NCI-H2171 (cell line): ENCODE measurements around the gene UNC13D.
"Not testable (repeated sequence)": the region's sequence is repeated elsewhere in the genome, so short reads cannot be mapped to it uniquely, and the experiment has no call there.

Source experiments
- DNase-seq: peaks from one replicate; lab custom pipeline; 2025; lab: John Stamatoyannopoulos, UW

The UNC13D gene

GRCh38 chr17:75820094-75821080 is 23.8 kb downstream of the UNC13D start:
- DNase-seq: no peak

GRCh38 chr17:75819678-75820077 is 24.5 kb downstream of the UNC13D start:
- DNase-seq: no peak

- no peak for DNase-seq
Observed at GRCh38 chr17:75819116-75819515, 25.1 kb downstream of the UNC13D start.

DNA sequence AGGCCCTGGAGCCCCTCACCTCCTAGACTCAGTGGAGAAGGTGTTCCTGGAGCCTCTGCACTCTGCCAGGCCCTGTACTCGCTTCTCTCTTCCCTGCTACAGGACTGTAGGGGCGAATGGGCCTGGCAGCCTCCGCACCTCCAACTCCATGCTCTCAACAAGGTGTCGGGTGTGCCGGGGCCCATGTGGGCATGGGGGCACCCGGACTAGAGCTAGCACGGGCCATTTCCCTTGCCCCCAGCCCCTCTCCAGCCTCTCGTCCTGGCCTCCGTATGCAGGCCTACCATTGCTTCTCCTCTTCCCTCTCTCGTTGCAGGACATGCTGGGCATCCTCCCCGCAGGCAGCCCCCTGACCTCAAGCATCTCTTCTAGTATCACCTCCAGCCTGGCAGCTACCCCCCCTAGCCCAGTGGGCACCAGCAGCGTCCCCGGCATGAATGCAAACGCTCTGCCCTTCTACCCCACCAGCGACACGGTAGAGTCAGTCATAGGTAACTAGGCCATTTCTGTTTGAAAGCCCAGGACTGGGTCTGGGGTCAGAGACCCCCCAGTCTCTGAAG is 25.8 kb downstream of the UNC13D start:
- no peak for DNase-seq

DNA sequence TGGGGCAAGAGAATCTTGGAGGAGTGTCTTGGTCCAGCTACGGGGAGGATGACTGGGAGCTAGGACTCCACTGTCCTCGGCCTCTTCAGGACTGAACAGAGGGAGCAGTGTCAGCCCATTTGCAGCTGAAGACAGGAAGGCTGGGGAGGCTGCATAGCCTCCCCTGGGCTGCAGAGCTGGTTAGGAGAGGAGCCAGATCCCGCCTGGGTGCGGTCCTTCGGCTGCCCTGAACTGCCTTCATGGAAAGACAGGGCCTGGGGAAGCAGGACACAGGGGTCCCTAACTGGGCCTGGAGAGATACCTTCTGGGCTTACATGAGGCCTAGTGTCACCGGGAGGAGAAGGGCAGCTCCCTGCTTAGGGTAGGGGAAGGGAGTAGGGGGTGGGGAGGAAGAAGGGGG is 26.6 kb downstream of the UNC13D start:
- no peak for DNase-seq

DNA sequence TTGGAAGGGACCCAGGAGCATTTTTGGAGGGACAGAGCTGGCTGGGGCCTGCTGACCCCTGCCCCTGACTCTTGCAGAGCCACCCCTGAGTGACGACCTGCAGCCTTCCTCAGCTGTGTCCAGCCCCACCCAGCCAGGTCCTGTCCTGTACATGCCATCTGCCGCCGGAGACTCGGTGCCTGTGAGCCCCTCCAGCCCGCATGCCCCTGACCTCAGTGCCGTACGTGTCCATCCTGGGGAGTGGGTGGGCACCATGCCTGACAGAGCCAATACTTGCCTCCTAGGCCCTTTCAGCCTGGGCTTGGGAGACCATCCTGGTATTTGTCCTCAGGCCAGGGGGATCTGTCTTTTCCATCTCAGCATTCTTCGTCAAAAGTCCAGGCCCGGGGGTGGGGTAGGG is 27.5 kb downstream of the UNC13D start:
- no peak for DNase-seq

DNA sequence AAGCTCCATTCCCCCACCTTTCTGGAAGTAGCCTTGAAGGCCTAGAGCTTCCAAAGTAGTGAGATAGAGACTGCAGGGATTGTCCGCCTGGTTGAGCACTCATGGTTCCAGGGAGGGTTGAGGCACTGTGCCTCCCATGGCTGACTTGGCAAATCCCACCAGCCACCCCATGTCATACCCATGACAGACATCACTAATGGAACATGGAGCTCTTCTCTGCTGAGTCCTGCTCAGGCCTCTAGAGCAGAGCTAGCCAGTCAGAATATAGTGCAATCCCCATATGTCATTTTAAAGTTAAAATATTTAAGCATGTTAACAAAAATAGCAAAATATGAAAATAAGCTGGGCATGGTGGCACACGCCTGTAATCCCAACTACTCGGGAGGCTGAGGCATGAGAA is 28.8 kb downstream of the UNC13D start:
- no peak for DNase-seq

DNA sequence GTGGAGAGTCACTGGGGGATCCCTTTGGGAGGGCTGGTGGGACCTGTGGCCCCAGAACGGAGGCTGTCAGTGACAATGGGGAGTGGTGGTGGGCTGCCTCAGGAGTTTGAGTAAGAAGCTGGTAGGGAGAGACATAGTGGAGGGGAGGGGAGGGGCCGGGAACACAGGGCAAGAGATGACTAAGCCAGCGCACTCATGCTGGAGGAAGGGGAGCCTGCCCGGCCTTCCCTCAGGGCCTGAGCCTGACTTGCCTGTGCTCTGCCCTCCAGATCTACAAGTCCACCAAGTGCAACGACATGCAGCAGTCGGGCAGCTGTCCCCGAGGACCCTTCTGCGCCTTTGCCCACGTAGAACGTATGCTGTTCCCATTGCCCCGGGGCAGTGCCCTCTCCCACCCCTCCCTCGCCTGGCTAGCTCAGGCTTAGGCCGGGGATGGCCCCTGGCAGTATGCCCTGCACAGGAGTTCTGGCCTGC is 29.3 kb downstream of the UNC13D start:
- no peak for DNase-seq

GRCh38 chr17:75814021-75814395 is 30.2 kb downstream of the UNC13D start:
- DNase-seq: no peak

DNA sequence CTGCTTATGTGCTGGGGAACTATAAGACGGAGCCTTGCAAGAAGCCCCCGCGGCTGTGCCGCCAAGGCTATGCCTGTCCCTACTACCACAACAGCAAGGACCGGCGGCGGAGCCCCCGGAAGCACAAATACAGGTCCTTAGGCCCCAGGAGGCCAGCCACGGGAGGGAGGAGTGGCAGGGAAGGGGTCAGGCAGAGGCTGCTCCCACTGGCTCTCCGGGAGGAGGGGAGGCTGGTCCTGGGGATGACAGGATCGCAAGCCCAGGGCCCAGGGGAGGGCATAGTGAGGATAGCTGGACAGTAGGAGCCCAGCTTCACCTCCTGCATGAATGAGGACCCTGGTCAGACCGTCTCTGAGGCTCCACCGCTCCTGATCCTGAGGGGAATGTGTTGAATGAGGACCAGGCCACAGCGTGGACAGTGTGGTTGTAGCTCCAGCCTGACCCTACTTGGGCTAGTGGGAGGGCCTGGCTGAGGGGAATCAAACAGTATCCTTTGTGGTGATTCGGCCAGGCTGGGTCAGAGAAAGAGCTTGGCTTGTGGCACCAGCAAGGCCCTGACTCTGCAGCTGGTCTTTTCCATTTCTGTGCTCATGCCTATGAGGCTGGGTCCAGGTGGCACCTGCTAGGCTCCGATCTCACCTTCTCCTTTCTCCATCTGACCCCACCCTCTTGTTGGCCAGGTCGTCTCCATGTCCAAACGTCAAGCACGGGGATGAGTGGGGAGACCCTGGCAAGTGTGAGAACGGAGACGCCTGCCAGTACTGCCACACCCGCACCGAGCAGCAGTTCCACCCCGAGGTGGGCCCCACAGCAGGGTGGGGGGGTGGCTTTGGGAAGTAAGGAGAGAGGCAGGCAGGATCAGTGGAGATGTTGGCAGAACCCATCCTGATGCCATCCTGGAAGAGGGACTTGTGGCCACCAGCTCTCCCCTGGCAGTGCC is 30.9 kb downstream of the UNC13D start:
- DNase-seq: no peak

DNA sequence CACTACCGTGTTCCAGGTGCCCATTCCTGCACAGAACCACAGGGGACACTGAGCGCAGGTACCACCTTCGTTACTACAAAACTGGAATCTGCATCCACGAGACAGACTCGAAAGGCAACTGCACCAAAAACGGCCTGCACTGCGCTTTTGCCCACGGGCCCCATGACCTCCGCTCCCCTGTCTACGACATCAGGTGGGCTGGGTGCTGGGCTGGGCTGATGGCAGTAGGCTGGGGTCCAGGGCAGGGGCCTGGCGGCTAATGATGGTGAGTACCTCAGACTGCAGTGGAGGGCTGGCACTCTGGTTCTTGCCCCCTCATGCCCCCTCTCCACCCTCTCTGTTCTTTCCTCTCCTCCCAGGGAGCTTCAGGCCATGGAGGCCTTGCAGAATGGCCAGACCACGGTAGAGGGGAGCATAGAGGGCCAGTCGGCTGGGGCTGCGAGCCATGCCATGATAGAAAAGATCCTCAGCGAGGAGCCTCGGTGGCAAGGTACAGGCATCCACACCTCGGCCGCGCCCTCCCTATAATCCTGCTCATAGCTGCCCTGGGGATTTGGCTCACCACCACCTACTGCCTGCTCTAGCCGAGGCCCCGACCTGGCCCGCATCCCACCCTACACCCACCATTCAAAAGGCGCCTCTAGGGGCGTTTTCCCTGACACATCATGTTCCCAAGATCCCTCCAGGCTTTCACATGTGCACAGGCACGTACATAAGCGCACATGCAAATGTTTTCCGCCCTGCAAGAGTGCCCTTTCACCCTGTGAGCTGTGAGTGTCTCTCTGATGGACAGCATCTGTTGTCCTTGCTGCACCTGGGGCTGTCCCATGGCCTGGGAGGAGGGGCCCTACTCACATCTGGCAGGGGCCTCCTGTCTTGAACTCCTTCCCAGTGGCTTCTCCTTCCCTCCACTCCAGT is 31.8 kb downstream of the UNC13D start:
- DNase-seq: no peak

DNA sequence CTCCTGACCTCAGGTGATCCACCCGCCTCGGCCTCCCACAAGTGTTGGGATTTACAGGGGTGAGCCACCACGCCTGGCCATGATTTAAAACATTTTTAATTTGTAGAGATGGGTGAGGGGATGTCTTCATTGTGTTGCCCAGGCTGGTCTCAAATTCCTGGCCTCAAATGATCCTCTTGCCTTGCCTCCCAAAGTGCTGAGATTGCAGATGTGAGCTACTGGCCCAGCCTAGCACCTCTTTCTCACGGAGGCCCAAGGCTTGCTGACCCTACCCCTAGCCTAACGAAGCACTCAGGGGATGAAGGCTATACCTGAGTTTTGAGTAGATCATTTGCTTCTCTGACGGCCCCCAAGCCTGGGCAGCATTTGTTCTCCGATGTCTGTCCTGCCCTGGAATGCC is 33.0 kb downstream of the UNC13D start:
- DNase-seq: no peak

DNA sequence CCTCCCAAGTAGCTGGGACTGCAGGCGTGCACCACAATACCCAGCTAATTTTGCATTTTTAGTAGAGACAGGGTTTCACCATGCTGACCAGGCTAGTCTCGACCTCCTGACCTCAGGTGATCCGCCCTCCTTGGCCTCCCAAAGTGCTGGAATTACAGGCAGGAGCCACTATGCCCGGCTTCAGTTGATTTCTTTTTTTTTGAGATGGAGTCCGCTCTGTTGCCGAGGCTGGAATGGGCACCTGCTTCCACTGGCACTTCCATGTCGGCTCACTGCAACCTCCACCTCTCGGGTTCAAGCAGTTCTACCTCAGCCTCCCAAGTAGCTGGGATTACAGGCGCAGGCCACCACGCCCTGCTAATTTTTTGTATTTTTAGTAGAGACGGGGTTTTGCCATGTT is 33.4 kb downstream of the UNC13D start:
- DNase-seq: not testable (repeated sequence)

DNA sequence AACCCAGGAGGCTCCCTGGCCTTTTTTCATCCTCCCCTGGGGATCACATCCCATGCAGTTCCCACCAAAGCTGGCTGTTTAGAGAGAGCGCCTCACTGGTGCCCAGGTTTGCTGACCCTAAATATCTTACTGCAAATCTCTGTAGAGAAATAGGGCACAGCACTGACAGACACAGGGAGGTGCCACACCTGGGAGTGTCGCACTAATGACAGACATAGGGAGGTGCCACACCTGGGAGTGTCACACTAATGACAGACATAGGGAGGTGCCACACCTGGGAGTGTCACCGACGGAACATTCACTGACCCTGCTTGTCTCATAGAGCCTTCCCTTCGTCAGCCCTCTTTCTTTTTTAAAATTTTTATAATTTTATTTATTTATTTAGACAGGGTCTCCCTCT is 34.0 kb downstream of the UNC13D start:
- no peak for DNase-seq

DNA sequence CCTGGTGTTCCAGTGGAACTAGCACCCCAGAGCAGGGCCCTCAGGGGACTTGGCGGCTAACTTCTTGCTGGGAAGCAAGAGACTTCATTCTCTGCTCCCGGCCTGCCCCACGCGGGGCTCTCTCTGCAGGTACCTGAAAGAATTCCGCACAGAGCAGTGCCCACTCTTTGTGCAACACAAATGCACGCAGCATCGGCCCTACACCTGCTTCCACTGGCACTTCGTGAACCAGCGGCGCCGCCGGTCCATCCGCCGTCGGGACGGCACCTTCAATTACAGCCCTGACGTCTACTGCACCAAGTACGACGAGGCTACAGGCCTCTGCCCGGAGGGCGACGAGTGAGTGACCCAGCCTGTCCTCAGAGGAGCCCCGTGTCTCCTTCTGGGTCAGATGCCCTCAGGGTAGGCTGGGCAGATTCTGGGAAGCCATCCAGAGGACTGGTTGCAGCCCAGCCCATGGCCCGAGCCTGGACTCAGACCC is 34.5 kb downstream of the UNC13D start:
- DNase-seq: no peak

- DNase-seq: no peak
Observed at GRCh38 chr17:75808905-75809621, 35.1 kb downstream of the UNC13D start.

GRCh38 chr17:75808549-75808904 is 35.7 kb downstream of the UNC13D start:
- DNase-seq: no peak

GRCh38 chr17:75807861-75808260 is 36.3 kb downstream of the UNC13D start:
- DNase-seq: no peak

GRCh38 chr17:75806822-75807500 is 37.2 kb downstream of the UNC13D start:
- DNase-seq: no peak

GRCh38 chr17:75803883-75804282 is 40.3 kb downstream of the UNC13D start:
- DNase-seq: no peak
